ENCODE measurements around the gene MED10. TPM values are rescaled to one million over a fixed set of nuclear protein-coding genes. Genes with fewer than 3 reads are reported as not detected.

Gene MED10
- total and polyA plus RNA-seq, 5 experiments from 2014 or later: 70.0 to 108 (median 101) TPM

DNA sequence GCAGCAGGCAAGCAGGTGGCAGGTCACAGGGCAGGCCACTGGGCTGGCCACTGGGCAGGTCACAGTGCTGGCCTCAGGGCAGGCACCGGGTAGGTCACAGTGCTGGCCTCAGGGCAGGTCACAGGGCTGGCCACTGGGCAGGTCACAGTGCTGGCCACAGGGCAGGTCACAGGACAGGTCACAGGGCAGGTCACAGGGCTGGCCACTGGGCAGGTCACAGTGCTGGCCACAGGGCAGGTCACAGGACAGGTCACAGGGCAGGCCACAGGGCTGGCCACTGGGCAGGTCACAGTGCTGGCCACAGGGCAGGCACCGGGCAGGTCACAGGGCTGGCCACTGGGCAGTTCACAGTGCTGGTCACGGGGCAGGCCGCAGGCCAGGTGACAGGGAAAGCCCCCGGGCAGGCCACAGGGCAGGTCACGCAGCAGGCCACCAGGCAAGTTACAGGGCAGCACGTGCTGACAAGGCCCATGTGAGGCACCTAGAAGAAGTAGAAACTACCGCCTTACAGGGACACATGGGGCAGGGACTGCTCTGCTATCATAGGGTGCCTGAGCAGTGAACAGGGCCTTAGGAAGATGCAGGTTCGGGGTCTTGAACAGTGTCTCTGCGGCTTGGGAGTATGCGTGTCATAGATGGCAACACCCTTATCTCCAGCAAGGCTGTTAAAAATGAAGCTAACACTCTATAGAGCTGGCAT is 18.6 kb upstream of the MED10 start:
- DNase-seq (no peak), ATAC-seq (no peak)
- POLR2A ChIA-PET: no interaction called here
- Mint-ChIP-seq H3K27me3 (peaks cover 12 to 35% (median 15%) of the 10 kb centered on the region in 5 donors), H3K4me1 (peaks cover 2 to 15% (median 8%) of the 10 kb centered on the region in 4 donors), H3K36me3 (no peaks in the 10 kb centered on the region), H3K9me3 (no peaks in the 10 kb centered on the region), H3K27ac (peak overlapping the region in 1 of 10 donors; percentile 26), H3K4me3 (no peak overlapping the region)

DNA sequence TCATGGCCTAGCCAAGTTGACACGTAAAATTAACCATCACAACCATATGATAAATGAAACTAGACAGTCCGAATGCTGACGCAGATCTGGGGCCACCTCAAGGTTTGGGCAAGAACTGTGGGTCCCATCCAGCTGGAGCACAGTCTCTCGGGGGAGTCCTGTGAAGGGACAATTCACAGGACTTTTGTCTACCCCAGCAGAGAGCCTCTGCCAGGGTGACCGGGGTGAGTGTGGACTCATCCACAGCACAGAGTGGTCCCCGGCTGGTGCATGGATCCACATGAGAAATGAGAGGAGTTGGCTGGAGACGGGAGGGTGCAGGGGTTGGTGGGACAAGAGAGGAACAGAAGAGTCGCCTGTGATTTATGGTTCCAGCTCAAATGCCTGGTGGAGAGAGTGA is 17.7 kb upstream of the MED10 start:
- Mint-ChIP-seq H3K27me3 (peaks cover 6 to 28% (median 15%) of the 10 kb centered on the region in 5 donors), H3K4me1 (peaks cover 2 to 15% (median 8%) of the 10 kb centered on the region in 4 donors), H3K9me3 (no peaks in the 10 kb centered on the region), H3K36me3 (no peaks in the 10 kb centered on the region), H3K4me3 (no peak overlapping the region), H3K27ac (peak overlapping the region in 1 of 10 donors; percentile 26)
- ATAC-seq: no peak
- no peak for DNase-seq
- POLR2A ChIA-PET: no interaction called here

DNA sequence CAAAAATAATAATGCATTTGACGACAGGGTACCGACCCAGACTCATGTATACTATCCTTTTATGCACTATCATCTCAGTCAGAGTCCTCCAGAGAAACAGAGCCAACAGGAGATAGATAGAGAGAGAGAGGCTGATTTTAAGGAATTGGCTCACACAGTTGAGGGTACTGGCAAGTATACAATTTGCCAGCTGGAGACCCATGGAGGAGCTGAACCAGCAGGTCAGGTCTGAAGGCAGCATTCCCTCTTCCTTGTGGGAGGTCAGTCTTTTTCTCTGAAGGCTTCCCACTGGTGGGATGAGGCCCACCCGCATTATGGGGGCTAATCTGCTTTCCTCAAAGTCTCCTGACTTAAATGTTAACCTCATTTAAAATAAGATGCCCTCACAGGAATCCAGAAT is 17.3 kb upstream of the MED10 start:
- peaks cover 2 to 15% (median 8%) of the 10 kb centered on the region in 4 donors for H3K4me1 Mint-ChIP-seq
- DNase-seq (no peak), ATAC-seq (no peak)
- H3K4me3 Mint-ChIP-seq: no peak overlapping the region
- H3K9me3 Mint-ChIP-seq: no peaks in the 10 kb centered on the region
- peaks cover 7 to 32% (median 16%) of the 10 kb centered on the region in 5 donors for H3K27me3 Mint-ChIP-seq
- peak overlapping the region in 1 of 10 donors; percentile 26 for H3K27ac Mint-ChIP-seq
- POLR2A ChIA-PET: no interaction called here
- no peaks in the 10 kb centered on the region for H3K36me3 Mint-ChIP-seq

DNA sequence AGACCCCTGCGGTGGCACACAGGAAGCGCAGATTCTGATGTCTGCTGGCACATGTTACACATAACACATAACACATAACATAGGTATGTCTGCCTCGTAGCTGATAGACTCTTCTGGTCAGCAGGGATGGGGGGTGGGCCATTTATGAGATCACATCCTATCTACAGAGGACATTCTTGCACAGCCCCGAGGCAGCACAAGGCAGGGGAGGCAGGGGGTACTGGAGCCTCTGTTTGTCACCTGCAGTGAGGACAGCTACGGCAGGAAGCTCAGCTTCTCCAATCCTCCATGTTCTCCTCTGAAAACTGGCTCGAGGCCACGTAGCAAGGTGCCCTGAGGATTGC is 16.7 kb upstream of the MED10 start:
- POLR2A ChIA-PET: no interaction called here
- Mint-ChIP-seq H3K9me3 (no peaks in the 10 kb centered on the region), H3K36me3 (no peaks in the 10 kb centered on the region), H3K4me1 (peaks cover 2 to 15% (median 8%) of the 10 kb centered on the region in 4 donors), H3K27ac (no peak overlapping the region), H3K4me3 (no peak overlapping the region), H3K27me3 (peaks cover 13 to 36% (median 20%) of the 10 kb centered on the region in 5 donors)
- ATAC-seq (no peak), DNase-seq (no peak)

DNA sequence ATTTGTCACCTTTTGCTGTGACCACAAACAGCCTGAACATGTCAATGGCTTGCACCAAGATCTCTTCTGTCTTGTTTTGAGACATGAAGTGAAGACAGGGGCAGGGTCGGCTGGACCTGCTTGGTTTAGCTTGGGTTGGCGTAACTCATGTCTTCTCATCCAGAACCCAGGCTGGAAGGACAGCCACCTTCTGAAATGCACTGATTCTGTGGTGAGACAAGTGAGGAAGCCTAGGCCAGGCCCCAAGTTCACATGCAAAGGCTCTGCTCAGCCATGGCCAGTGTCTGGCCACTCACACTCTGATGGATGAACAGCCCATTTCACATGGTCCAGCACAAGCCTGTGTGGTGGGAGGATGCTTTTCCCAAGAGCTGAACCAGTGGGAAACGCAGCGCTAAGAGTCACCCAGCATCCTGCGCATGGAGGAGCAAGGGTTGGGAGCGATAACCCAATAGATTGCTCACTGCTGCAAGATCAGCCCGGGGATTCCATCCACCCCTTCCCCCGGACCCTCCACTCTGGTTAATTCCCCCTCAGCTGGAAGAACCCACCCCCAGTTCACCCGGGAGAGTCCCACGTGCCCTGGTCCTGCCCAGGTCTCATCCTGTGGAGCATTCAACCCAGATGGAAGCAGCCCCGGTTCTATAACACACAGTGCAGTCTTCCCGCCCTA is 16.2 kb upstream of the MED10 start:
- H3K4me1 Mint-ChIP-seq: peaks cover 2 to 15% (median 8%) of the 10 kb centered on the region in 4 donors
- H3K27me3 Mint-ChIP-seq: peaks cover 16 to 39% (median 24%) of the 10 kb centered on the region in 5 donors
- H3K4me3 Mint-ChIP-seq: no peak overlapping the region
- no peaks in the 10 kb centered on the region for H3K9me3 Mint-ChIP-seq
- no peaks in the 10 kb centered on the region for H3K36me3 Mint-ChIP-seq
- no peak overlapping the region for H3K27ac Mint-ChIP-seq
- DNase-seq (no peak), ATAC-seq (no peak)
- POLR2A ChIA-PET: no interaction called here

DNA sequence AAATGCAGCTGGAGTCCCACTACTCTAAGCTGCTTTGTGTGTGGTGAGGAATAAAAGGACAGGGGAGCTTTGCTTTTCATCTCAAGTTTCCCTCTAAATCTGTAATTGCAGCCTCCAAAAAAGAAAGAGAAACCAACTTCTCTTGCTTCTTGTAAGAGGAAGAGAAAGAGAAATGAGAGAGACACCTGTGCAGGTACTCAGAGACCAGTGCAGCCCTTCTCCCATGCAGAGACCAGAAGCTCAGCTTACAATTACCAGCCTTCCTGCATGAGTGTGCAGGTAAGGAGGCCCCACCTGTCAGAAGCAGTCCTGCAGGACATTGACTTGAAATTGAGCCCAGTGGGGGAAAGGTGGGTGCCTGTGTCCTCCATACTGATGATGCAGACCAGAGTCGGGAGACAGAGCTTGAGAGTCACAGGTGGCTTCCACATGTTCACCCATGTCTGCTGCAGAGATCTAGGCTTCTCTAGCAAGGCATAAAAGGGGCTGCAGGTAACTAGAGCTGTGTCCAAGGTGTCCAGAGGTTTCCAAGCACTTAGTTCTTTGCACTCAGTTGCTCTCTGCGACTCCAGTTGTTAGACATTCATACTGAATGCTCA is 15.3 kb upstream of the MED10 start:
- peaks cover 15 to 37% (median 24%) of the 10 kb centered on the region in 5 donors for H3K27me3 Mint-ChIP-seq
- POLR2A ChIA-PET: no interaction called here
- H3K4me1 Mint-ChIP-seq: peaks cover 2 to 15% (median 8%) of the 10 kb centered on the region in 4 donors
- H3K9me3 Mint-ChIP-seq: no peaks in the 10 kb centered on the region
- H3K27ac Mint-ChIP-seq: peak overlapping the region in 1 of 10 donors; percentile 14
- H3K4me3 Mint-ChIP-seq: peak overlapping the region in 1 of 10 donors; percentile 34
- DNase-seq: no peak
- ATAC-seq: no peak
- no peaks in the 10 kb centered on the region for H3K36me3 Mint-ChIP-seq

DNA sequence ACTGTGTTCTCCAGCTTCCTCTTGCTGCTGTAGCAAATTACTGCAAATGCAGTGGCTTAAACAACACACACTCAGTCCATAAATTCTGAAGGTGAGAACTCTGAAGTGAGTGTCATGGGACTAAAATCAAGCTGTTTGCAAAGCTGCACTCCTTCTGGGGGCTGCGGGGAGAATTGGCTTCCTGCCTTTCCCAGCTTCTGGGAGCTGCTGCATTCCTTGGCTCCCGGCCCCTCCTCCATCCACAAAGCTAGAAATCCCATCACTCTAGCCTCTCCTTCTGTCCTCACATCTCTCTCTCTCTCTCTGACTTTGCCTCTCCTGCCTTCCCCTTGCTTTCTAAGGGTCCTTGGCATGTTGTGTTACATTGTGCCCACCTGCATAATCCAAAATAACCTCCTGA is 14.2 kb upstream of the MED10 start:
- DNase-seq (no peak), ATAC-seq (no peak)
- H3K9me3 Mint-ChIP-seq: no peaks in the 10 kb centered on the region
- H3K4me1 Mint-ChIP-seq: peaks cover 2 to 15% (median 8%) of the 10 kb centered on the region in 4 donors
- no peak overlapping the region for H3K27ac Mint-ChIP-seq
- POLR2A ChIA-PET: no interaction called here
- no peak overlapping the region for H3K4me3 Mint-ChIP-seq
- H3K27me3 Mint-ChIP-seq: peaks cover 15 to 37% (median 24%) of the 10 kb centered on the region in 5 donors
- no peaks in the 10 kb centered on the region for H3K36me3 Mint-ChIP-seq

DNA sequence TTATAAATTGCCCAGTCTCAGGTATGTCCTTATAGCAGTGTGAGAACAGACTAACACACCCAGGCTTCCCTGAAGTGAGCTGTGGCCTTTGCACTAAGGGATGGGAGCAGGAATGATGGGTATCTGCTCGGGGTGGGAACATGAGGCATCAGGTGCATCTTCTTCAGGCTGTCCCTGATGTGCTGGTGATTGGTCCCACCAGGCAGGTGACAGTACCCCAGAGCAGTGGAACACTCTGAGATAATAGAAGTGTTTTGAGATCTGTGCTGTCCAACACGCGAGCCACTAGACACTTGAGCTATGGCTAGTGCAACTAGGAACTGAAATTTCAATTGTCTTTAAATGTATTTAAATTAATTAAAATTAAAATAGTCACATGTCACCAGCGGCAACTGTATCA is 12.8 kb upstream of the MED10 start:
- no peak for ATAC-seq
- POLR2A ChIA-PET: no interaction called here
- Mint-ChIP-seq H3K4me1 (peaks cover 2 to 15% (median 6%) of the 10 kb centered on the region in 4 donors), H3K36me3 (no peaks in the 10 kb centered on the region), H3K4me3 (no peak overlapping the region), H3K27ac (no peak overlapping the region), H3K27me3 (peaks cover 15 to 32% (median 21%) of the 10 kb centered on the region in 5 donors), H3K9me3 (no peaks in the 10 kb centered on the region)
- no peak for DNase-seq

DNA sequence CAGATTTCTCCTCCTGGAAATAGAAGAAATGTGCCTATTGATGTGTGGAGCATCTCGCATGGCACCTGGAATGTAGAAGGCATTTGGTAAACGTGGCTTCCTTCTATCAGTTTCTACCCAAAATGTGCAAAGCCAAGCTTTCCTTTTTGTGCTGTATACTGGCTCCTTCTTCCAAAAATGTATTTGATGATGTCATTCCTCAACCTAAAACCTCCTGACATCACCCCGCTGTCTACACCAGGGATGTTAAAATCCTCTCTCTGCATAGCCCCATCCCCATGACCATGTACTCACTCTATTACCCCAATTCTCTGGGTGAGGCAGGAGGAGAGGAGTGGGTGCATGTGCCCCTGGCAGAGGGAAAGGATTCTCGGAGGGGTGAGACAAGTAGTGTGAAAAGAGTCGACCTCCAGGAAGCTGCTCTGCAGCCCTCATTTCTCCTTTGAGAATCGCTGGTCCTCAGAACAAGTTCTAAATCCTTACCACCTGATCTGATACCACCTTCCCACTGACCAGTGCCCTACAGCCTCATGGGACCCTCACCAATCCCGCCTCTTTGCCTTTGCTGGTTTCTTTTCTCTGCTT is 11.7 kb upstream of the MED10 start:
- Mint-ChIP-seq H3K27ac (peak overlapping the region in 1 of 10 donors; percentile 55), H3K9me3 (no peaks in the 10 kb centered on the region), H3K36me3 (no peaks in the 10 kb centered on the region), H3K4me3 (no peak overlapping the region), H3K27me3 (peaks cover 14 to 28% (median 21%) of the 10 kb centered on the region in 5 donors), H3K4me1 (peaks cover 2 to 15% (median 5%) of the 10 kb centered on the region in 4 donors)
- POLR2A ChIA-PET: no interaction called here
- no peak for ATAC-seq
- DNase-seq: no peak

DNA sequence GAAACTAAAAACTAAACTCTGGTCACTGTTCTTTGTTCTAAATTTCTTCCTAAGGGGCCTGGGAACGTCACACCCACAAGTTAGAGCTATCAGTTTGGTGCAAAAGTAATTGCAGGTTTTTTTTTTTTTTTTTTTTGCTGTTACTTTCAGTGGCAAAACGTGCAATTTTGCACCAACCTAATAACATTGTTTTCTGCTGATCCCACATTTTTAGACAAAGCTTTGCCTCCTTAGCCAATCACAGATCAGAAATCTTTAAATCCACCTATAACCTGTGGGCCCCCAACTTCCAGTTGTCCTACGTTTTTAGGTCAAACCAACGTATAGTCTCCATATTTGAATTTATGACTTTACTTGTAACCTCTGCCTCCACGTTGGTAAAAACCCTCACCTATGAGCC is 11.1 kb upstream of the MED10 start:
- H3K9me3 Mint-ChIP-seq: no peaks in the 10 kb centered on the region
- POLR2A ChIA-PET: no interaction called here
- H3K4me3 Mint-ChIP-seq: no peak overlapping the region
- peaks cover 2 to 15% (median 5%) of the 10 kb centered on the region in 4 donors for H3K4me1 Mint-ChIP-seq
- no peaks in the 10 kb centered on the region for H3K36me3 Mint-ChIP-seq
- ATAC-seq (no peak), DNase-seq (no peak)
- no peak overlapping the region for H3K27ac Mint-ChIP-seq
- peaks cover 14 to 28% (median 21%) of the 10 kb centered on the region in 5 donors for H3K27me3 Mint-ChIP-seq

DNA sequence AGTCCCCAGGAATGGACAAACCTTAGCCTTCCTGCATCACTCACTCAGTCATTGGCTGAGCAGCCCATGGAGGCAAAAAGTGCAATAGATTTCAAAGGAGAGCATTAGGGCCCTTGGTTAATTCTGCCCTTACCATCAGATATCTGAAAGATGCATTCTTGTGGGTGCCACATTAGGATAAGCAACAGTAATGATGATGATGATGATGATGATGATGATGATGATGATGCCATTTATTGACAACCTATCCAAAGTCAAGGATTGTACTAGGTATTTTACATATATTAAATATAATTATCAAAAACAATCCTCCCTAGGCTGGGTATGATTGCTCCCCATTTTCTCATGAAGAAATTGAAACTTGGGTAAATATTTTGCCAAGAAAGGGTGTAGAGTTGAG is 9.6 kb upstream of the MED10 start:
- ATAC-seq (no peak), DNase-seq (no peak)
- no peak overlapping the region for H3K27ac Mint-ChIP-seq
- H3K9me3 Mint-ChIP-seq: no peaks in the 10 kb centered on the region
- peaks cover 0 to 1% (median under 1%) of the 10 kb centered on the region in 4 donors for H3K4me1 Mint-ChIP-seq
- POLR2A ChIA-PET: interaction anchor here (0.6 kb wide), 1 partner anchor 25 kb away, joined by 5 read pairs; no protein-coding TSS in a partner anchor
- peaks cover 16 to 31% (median 25%) of the 10 kb centered on the region in 5 donors for H3K27me3 Mint-ChIP-seq
- no peak overlapping the region for H3K4me3 Mint-ChIP-seq
- H3K36me3 Mint-ChIP-seq: no peaks in the 10 kb centered on the region

DNA sequence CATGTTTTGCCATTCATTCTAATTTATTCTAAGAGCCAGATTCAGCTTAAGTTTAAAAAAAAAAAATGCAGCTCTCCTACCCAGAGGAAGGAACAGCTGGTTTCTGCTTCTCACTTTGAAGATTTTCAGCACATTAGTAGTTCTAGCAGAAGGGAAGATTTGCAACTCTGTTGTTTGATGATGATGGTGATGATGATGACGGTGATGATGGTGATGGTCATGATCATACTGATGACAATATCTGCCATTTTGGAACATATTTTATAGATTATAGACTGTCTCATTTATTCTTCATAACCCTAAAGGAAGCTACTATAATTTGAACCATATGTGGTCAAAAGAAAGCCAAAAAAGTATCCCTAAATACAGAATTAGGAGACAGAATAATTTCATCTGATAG is 7.9 kb upstream of the MED10 start:
- H3K4me3 Mint-ChIP-seq: no peak overlapping the region
- H3K36me3 Mint-ChIP-seq: no peaks in the 10 kb centered on the region
- H3K9me3 Mint-ChIP-seq: no peaks in the 10 kb centered on the region
- DNase-seq (no peak), ATAC-seq (no peak)
- H3K27me3 Mint-ChIP-seq: peaks cover 10 to 30% (median 19%) of the 10 kb centered on the region in 5 donors
- POLR2A ChIA-PET: interaction anchor here (1.2 kb wide), 1 partner anchor 246 kb away, joined by 3 read pairs; no protein-coding TSS in a partner anchor
- no peak overlapping the region for H3K27ac Mint-ChIP-seq
- no peaks in the 10 kb centered on the region for H3K4me1 Mint-ChIP-seq

DNA sequence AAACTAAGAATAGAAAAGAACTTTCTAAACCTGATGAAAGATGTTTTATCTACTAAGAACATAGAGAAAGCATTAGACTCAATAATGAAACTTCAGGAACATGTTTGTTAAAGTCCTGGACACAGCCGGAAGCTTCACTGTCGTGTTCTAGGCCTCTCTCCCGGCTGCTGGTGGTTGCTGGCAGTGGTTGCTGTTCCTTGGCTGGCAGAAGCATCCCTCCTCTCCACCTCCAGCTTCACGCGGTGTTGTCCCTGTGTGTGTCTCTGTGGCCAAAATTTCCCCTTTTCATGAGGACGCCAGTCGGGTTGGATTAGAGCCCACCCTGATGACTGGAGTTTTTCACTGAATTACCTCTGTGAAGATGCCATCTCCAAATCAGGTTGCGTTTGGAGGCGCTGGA is 6.5 kb upstream of the MED10 start:
- no peak for DNase-seq
- Mint-ChIP-seq H3K27me3 (peaks cover 4 to 15% (median 12%) of the 10 kb centered on the region in 5 donors), H3K4me3 (no peak overlapping the region), H3K36me3 (no peaks in the 10 kb centered on the region), H3K27ac (no peak overlapping the region), H3K9me3 (no peaks in the 10 kb centered on the region), H3K4me1 (peaks cover 0 to under 1% (median 0%) of the 10 kb centered on the region in 4 donors)
- POLR2A ChIA-PET: no interaction called here
- no peak for ATAC-seq

All from naive thymus-derived CD8-positive, alpha-beta T cell (primary cell).